SH-SY5Y (cell line): Measurements from ENCODE around the gene RSF1.

Experiments
- GATA2 ChIP-seq: IDR thresholded peaks from 2 replicates; pipeline ENCODE4 v1.6.1; 2011; ENCODE audit warnings: mild to moderate bottlenecking, low read depth, low read length
- GATA3 ChIP-seq: IDR thresholded peaks from 2 replicates; pipeline ENCODE4 v1.6.1; 2011; ENCODE audit warnings: low read depth, mild to moderate bottlenecking, low read length, moderate library complexity

DNA sequence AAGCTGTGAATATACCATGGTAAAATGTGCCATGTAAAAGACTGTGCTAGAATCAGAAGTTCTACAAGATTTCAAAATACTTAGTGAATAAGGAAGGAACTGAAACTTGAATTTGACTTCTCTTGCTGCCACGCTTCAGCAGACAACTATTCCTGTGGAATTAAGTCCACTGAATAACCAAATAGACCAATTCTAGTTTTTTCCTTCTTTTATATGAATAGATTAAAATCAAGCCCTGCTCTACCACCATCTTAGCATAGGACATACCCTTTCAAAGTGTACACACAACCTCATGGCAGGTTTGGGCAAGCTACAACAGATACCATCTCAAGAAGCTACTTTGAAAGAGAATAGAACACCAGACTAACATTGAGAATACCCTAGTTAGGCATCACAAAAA is 159.6 kb downstream of the RSF1 start:
- no peak for TF ChIP-seq GATA3
- TF ChIP-seq GATA2, result no peak
